WI38 (cell line): ENCODE results near the gene PPIB.
"Not testable (repeated sequence)": the region's sequence is repeated elsewhere in the genome, so short reads cannot be mapped to it uniquely, and the experiment has no call there.

Source experiments
- H3K4me3 ChIP-seq: 2 replicates; pipeline ENCODE4 v1.5.1; 2011; ENCODE audit warnings: low read depth, mild to moderate bottlenecking, control low read depth, low read length
- TF ChIP-seq, protein P1 (sequence below): IDR thresholded peaks from 2 replicates; pipeline ENCODE4 v1.5.1; 2012; ENCODE audit warnings: low read depth, mild to moderate bottlenecking, control low read depth, low read length

The PPIB gene

DNA sequence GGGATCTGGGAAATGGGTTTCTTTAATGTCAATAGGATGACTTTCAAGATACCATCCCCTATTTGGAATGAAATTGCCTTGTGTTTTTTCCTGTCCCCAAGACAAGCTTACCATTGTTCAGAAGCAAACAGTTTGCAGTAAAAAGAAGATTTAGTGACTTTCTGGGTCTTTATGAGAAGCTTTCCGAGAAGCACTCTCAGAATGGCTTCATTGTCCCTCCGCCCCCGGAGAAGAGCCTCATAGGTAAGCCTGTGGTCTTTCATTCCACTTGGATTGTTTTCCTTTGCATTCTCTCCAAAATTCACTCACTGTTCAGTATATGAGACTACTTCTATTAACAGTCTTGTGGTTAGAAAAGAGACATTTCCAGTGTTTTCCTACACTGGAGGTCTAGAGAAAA is 36.8 kb downstream of the PPIB start:
- no peak overlapping the region for H3K4me3 ChIP-seq
- TF ChIP-seq, protein P1, sequence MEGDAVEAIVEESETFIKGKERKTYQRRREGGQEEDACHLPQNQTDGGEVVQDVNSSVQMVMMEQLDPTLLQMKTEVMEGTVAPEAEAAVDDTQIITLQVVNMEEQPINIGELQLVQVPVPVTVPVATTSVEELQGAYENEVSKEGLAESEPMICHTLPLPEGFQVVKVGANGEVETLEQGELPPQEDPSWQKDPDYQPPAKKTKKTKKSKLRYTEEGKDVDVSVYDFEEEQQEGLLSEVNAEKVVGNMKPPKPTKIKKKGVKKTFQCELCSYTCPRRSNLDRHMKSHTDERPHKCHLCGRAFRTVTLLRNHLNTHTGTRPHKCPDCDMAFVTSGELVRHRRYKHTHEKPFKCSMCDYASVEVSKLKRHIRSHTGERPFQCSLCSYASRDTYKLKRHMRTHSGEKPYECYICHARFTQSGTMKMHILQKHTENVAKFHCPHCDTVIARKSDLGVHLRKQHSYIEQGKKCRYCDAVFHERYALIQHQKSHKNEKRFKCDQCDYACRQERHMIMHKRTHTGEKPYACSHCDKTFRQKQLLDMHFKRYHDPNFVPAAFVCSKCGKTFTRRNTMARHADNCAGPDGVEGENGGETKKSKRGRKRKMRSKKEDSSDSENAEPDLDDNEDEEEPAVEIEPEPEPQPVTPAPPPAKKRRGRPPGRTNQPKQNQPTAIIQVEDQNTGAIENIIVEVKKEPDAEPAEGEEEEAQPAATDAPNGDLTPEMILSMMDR = no peak

DNA sequence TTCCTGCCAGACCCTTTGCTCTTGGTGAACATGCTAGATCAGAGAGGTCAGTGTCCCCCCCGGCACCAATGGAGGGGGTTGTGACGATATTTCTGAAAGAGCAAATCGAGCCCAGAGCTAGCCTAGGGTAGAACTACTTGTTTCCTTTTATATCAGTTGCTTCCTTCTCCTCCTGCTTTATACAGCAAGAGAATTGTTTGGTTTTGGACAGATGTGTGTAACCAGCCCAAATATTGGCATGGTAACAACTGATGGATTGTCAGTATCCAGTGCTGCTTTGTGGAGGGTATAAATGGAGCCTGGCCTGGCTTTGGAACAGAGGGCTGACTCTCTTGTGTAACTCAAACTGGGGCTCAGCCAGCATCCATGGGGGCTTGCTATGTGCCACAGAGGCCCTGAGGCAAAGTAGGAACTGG is 39.9 kb downstream of the PPIB start:
- TF ChIP-seq, protein P1 = no peak
- H3K4me3 ChIP-seq = no peak overlapping the region

DNA sequence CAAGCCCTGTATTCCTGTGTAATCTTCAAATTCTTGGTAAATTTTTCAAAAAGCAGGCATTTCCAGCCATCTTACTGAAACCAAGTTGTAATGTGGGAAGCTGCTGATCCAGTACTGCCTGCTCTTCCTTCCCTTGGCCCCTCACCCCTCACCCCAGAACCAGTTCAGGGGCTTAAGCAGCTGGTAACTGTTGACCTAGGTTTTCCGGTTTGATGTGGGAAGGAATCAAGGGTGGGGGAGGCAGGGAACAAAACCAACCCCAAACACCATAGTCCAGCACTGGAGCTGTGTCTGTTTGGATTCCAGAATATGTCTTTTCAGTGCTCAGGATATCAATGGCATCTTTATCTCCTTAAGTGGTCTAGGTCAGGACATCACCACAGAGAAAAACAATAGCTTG is 40.4 kb downstream of the PPIB start:
- H3K4me3 ChIP-seq = no peak overlapping the region
- TF ChIP-seq, protein P1 = no peak

DNA sequence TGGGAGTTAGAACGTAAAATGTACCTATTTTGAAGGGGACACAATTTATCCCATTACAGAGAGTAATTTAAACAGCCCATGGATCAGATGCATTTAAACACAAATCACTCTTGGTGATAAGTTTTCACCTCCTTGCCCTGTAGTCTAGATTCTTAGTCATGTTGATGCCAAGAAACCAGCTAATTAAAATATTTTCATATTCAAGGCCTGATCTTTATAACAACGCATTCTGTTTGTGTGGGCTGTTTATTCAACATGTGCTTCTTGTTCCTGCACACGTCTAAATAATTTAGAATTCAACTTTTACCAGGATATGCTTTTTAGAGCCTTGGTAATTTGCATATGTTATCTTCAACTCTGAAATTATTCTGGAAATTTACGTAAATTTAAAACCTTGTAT is 41.2 kb downstream of the PPIB start:
- TF ChIP-seq, protein P1 = no peak
- no peak overlapping the region for H3K4me3 ChIP-seq

DNA sequence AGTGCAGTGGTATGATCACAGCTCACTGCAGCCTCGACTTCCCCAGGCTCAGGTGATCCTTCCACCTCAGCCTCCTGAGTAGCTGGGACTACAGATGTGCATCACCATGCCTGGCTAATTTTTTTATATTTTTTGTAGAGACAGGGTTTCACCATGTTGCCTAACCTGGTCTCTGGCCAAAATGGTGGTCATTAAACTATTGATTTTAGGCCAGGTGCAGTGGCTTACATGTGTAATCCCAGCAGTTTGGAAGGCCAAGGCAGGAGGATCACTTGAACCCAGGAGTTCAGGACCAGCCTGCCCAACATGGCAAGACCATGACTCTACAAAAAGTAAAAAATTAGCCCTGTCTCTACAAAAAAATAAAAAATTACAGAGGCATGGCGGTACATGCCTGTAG is 42.5 kb downstream of the PPIB start:
- H3K4me3 ChIP-seq = not testable (repeated sequence)

DNA sequence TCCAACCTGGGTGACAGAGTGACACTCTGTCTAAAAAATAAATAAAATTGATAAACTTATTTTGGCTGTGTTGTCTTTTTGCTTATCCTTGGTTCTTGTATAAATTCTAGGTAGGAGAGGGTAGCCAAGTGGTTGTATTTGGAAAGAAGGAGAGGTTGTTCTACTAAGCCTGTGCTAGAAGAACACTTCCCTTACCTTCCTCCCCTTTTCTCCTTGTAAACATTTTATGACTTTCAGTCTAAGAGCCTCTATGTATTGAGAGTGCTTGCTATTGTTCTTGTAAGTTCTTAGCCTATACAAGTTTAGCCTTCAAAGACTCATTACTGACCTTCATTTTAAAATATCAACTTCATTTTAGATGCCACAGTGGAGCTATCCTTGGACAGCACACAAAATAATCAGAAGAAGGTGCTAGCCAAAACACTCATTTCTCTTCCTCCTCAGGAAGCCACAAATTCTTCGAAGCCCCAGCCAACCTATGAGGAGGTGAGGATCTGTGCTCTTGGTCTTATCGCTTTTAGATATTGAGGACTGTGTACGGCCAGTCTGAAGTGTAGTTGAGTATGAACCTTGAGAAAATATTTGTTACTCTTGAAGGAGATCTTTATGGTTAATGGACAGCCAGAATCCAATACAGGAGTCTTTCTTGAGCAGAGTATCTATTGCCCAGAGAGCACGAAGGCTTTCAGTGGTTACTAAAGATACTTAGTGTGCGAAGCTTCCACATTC is 44.9 kb downstream of the PPIB start:
- H3K4me3 ChIP-seq = no peak overlapping the region
- TF ChIP-seq, protein P1 = no peak

DNA sequence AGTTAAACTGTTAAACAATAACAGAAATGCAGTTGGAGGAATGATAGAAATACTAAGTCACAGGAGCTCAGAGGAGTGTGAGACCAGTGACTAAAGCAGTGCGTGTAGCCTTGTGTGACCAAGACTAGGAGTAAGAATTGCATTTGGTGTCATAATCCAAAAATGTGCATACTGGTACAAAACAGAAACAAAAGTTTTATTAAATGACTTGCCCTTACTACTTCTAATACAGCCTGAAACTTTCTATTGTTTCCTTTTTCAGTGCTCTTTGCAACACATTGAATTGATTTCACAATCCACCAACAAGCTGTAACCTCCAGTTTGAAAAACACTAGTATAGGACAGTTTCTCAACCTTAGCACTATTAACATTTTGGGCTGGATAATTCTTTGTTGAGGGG is 49.9 kb downstream of the PPIB start:
- H3K4me3 ChIP-seq = no peak overlapping the region
- TF ChIP-seq, protein P1 = no peak

DNA sequence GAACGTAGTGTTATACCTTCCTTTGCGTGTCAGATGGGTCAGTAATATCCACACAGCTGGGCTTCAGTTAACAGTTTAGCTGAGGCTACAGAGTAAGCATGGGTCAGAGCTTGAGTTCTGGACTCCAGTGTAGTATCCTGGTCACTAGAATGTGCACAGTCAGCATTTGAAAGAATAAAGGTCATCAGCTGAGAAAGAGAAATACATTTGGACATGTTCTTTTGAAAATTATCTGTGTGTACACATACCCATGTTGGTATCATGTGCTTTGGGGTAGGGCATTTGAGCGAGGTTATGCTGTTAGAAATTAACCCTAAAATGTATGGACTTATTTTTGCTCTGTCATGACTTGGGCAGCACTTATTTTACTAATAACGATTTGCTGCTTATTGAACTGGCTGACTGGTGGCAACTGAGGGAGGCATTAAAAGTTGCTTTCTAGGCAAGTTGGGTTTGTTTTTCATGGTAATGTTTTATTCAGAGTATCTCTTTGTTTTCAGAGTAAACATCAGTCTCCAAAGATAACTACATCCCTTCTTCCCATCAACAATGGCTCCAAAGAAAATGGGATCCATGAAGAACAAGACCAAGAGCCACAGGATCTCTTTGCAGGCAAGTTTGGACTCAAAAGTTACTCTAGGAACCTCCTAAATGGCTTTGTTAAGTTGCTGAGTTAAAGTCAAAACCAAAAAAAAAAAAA is 50.6 kb downstream of the PPIB start:
- H3K4me3 ChIP-seq = no peak overlapping the region
- TF ChIP-seq, protein P1 = no peak
